GM18519 (cell line): ENCODE measurements around the gene GRSF1.
A peak's percentile ranks its signal among the peaks of the same experiment; 100 is the strongest.
"Not testable (repeated sequence)": the region's sequence is repeated elsewhere in the genome, so short reads cannot be mapped to it uniquely, and the experiment has no call there.

Source experiments
- ATAC-seq: cut with Tn5 transposase; IDR thresholded peaks from one replicate; pipeline ENCODE4 v1.9.1; 2021; ENCODE audit warnings: mild to moderate bottlenecking, moderate library complexity; ENCODE audit not compliant: unreplicated experiment, low FRiP score

The GRSF1 gene, protein sequence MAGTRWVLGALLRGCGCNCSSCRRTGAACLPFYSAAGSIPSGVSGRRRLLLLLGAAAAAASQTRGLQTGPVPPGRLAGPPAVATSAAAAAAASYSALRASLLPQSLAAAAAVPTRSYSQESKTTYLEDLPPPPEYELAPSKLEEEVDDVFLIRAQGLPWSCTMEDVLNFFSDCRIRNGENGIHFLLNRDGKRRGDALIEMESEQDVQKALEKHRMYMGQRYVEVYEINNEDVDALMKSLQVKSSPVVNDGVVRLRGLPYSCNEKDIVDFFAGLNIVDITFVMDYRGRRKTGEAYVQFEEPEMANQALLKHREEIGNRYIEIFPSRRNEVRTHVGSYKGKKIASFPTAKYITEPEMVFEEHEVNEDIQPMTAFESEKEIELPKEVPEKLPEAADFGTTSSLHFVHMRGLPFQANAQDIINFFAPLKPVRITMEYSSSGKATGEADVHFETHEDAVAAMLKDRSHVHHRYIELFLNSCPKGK

DNA sequence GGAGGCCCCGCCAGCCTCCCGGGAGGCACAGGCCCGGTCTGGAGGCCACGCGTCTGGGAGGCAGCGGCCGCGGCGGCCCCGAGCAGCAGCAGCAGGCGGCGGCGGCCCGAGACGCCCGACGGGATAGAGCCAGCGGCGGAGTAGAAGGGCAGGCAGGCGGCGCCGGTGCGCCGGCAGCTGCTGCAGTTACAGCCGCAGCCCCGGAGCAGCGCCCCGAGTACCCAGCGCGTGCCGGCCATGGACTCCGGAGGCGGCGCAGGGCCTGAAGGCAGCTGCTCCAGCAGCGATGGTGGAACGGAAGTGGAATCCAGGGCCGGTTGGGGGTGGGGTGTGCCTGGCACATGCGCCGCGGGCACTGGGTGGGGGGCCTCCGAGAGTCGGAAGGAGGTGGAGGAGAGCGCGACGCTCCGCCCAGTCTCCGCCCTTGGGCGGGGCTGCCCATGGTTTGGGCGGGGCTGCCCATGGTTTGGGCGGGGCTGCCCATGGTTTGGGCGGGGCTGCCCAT lies at the start of gene GRSF1:
Gene GRSF1, minus strand, starts transcription at position 302 of the 505 bp plus-strand sequence. Its CDS starts 63 bp downstream, at position 239.
- ATAC-seq = peak; percentile 46

DNA sequence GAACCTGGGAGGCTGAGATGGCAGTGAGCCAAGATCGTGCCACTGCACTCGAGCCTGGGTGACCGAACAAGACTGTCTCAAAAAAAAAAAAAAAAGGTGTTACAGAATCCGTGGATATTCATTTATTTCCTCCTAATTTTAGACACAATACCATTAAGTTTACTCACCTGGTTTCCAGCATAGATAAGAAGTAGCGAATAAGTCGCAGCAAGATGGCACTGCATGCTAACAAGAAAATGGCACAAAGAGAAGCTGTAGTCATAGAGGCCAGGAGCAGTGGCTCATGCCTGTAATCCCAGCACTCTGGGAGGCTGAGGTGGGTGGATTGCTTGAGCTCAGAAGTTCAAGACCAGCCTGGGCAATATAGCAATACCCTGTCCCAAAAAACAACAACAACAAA lies 45.5 kb upstream of the GRSF1 start:
- no peak for ATAC-seq

DNA sequence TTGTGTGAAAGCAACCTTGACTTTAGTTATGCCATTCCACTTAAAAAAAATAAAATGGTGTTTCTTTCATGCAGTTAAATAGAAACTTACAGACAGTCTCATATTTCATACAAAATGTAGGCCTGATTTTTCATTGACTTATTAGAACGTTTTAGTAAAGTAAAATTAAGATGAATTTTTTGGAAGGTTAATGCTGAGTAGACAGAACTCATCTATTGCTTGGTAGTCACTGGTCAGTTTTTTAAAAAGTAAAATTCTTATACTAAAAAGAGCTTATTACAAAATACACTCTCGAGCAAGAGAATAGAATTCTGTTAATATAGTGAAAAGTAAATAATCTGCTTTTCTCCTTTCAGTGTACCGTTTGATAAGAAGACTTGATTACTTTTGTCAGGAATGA lies 41.0 kb upstream of the GRSF1 start:
- ATAC-seq = no peak

DNA sequence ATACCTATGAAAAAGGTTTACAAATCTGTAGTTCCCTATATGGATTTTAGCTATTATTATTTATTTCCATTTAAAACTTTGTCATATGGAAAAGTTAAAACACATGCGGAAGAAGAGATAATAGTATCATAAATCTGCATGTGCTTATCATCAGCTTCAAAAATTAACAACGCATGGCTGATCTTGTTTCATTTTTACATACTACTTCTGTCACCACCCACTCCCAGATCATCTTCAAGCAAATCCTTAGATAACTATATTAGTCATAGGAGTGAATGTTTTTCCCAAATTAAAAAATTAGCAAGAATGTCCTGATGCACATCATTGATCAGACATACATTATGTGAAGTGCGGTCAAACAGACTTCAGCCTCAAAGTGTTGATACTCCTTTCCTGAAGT lies 37.9 kb upstream of the GRSF1 start:
- ATAC-seq = no peak

DNA sequence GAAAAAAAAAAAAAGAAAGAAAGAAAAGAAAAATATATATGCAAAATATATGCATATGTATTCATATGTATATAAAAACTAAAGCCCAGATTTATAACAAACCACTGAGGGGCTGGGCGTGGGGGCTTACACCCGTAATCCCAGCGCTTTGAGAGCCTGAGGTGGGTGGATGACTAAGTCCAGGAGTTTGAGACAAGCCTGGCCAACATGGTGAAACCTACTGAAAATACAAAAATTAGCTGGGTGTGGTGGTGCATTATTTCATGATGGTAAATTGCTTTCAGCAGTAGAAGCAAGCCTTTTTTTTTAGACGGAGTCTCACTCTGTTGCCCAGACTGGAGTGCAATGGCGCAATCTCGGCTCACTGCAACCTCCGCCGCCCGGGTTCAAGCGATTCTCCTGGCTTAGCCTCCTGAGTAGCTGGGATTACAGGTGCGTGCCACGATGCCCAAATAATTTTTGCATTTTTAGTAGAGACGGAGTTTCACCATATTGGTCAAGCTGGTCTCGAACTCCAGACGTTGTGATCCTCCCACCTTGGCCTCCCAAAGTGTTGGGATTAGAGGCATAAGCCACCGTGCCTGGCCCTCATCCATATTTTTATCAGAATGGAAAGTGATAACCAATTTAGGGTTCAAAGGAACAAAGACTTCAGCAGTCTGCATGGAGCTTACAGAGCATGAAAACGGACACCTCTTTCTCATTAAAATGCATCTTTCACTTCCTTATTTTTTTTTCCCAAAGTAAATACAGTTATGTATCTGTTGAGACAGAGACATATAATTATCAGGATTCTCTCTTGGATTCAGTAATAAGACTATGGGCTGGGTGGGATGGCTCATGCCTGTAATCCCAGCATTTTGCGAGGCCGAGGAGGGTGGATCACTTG lies 34.8 kb upstream of the GRSF1 start:
- ATAC-seq = peak; percentile 60

DNA sequence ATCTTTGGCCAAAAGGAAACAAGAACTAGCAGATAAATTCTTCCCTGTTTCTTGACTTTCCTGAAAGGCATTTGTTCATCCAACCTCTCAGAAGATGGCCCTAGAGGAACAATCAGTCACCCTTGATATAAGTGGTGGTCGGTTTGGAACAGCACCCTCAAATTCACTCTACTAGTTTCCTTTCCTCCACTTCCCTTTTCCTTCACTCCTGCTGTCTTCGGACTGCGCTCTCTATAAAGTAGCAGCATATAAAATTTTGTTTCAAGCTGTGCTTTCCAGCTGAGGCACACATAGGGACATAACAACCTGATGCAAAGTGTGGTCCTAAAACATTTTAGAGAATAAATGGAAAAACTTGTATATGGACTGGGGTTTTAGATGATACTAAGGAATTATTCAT lies 33.5 kb upstream of the GRSF1 start:
- no peak for ATAC-seq

DNA sequence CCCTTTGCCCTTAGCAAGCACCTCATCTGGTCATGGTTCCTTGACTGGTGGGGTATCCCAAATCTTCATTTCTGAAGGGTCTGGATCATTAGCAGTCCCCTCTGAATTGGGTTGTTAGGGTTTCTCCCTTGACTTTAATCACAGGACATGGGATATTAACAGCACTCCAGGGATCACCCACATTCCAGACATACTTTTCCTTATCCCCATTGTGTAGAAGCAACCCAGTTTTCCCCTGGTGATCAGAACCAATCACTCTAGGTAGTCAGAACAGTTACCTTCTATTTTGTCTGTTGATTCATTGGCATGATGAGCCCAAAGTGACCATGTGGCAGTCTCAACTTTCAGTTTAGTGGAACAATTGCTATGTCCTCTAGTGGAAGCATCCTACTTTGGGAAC lies 29.1 kb upstream of the GRSF1 start:
- no peak for ATAC-seq

DNA sequence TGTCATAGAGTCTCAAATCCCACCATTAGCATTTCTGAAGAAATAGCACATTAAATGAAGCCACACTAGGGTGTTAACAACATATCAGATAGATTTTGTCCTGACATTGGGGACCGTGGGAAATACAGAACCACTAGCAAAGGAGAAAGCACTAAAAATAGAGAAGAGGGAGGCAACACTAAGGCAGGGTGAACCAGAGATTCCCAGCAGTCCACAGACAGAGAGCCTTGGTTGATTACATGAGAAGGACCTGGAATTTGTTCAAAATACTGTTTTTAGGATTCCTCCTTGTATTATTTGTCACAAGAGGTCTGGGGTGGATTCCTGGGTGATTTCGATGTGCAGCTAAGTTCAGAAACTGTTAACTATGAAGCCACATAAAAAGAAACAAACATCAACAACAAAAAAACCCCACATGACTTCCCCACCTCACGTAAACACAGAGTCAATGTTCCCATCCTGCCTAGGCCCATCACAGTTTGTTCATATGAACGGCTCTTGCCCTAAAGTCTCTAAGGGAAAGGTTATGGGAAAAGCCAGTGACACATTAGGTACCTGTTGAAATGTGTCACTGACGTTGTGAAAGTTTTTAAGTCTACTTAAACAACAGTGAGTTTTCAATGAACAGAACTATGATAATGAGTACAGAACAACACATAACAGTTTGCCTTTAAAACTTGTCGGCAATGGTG lies 23.6 kb upstream of the GRSF1 start:
- peak; percentile 66 for ATAC-seq

DNA sequence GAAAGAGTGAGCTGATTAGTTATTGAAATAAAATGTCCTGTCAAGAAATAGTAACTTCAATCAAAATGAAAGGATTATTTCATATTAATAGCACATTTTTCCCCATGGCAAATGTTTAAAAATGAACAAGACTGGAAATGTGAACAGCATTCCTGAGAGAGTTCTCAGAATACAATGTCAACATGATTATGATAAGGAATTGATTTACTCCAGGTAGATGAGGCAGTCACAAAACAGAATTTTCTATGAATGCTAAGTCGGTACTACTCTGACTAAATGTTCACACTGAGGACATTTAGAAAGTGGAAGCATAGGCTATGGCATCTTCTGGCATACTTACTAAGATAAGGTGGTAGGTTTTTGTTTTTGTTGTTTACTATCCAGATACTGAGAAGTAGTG lies 19.4 kb upstream of the GRSF1 start:
- no peak for ATAC-seq

DNA sequence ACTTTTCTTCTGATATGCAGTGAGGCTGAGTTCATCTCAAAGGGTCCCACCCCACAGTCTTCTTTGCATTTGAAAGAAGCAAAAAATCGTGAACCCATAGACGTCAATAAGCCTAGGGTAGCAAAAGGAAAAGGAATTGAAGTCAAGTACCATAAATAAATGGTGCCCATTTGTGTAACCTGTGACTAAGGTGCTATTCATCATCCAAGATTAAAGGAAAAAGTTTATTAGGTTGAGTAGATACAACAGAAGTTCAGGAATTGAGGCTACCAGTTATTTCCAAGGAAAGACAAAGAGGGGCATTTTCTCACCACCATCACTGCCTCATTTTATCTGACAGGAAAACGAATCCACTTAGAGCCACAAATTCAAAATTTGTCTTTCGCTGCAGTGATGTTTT lies 18.8 kb upstream of the GRSF1 start:
- ATAC-seq = no peak

DNA sequence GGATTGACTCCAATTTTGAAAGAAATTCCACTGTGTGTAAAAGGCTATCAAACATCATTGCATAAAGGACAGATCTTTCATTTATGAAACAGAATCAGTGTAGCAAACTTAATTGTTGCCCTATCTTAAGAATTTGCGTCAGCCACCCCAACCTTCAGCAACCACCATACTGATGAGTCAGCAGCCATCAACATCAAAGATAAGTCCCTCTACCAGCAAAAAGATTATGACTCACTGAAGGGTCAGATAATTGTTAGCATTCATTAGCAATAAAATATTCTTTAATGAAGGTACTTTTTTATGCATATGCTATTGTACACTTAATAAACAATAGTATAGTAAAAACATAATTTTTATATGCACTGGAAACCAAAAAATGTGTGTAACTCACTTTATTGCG lies 15.8 kb upstream of the GRSF1 start:
- ATAC-seq = no peak

DNA sequence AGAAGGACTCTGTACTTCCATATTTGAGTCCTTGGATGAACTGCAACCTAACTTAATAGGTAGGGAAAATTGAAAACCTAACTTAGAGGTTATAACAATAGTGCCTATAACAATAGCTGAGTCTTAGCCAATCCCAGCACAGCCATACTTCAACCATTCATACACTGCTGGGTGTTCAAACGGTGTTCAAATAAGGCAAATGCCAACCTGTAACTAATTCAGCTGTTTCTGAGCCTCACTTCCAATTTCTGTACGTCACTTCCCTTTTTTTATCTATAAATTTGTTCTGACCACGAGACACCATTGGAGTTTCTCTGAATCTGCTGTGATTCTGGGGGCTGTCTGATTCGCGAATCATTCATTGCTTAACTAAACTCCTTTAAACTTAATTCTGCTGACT lies 9.6 kb upstream of the GRSF1 start:
- no peak for ATAC-seq

DNA sequence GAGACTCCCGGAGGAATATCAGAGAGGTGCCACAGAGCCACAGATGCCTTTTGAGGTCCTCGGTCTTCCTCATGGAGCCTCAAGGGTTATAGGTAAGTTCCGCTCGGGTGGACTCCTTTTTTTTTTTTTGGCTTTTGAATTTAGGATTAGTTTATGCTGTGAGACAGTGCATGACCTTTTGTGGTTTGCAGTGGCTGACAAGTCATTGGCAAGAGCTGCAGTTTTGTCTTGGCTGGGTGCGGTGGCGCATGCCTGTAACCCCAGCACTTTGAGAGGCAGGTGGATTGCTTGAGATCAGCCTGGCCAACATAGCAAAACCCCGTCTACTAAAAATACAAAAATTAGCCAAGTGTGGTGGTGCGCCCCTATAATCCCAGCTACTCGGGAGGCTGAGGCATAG lies 4.5 kb upstream of the GRSF1 start:
- ATAC-seq = no peak

DNA sequence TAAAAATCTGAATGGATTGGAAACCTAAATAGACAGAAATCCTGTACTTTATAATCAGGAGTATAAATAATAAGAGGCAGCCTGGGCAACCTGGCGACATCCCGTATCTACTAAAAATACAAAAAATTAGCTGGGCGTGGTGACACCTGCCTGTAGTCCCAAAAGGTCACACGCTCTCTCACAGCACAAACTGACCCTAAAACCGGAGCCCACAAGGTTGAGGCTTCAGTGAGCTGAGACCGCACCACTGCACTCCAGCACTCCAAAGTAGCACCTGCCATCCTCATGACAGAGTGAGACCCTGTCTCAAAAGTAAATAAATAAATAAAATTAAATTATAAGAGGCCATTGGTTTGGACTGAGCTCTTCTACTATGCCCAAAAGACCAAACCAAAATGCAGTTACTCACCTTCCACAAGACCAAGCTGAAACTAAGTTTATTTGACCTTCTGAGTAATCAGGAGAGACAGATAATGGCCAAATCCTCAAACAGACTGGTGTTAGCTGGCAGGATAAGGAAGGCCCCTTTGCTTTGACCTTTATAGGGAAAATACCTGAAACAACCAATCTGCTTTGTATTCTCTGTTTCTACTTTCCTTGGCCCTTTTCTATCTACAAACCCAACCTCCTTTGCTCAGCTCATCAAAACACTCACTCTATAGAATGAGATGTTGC lies 3.2 kb upstream of the GRSF1 start:
- ATAC-seq = peak; percentile 27

DNA sequence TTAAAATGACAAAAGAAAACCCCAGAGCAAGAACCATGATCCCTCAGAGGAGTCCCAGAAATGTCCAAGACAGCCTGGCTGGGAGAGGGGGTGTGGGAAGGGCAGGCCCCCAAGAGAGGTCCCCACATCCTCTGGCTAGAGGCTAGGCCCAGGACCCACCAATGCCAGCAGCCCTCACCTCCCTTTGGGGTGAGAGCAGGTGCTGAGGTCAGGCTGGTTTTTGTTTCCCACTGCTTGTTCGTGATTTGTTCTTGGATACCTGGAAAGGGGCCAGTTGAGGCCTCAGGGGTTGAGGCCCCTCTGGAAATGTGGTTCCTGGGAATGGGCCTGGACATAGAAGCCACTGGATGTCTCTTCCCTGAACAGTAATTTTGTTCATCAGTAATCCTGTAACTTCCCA lies 2.3 kb upstream of the GRSF1 start:
- ATAC-seq = no peak

DNA sequence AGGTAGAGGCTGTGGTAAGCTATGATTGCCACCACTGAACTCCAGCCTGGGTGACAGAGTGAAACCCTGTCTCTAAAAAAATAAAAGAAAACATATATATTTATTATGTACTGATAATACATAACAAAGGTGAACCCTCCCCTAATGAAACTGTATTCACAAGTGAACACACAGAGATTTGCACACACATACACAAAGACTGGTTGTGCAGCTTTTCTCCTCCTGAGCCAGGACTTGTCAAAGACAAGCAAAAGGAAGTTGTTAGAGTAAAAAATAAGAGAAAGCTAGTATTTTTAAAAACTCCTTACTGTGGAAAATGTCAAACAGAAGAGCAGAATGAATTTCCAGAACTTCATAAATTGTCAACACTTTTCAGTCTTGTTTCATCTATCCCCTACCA lies 1.5 kb upstream of the GRSF1 start:
- ATAC-seq = no peak

DNA sequence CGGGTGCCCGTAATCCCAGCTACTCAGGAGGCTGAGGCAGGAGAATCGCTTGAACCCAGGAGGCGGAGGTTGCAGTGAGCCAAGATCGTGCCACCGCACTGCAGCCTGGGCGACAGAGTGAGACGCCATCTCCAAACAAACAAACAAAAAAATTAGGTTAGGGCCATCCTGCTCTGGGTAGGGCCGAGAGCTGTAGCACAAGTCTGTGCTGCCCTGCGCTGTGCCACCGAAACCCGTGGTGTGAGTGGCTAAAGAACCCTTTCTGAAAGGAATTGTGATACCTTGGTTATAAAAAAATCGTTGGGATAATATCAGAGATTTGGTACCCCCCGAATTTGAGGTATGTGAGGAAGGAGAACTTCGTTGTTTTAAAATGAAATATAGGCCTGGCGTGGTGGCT lies 941 bp upstream of the GRSF1 start:
- ATAC-seq = not testable (repeated sequence)

DNA sequence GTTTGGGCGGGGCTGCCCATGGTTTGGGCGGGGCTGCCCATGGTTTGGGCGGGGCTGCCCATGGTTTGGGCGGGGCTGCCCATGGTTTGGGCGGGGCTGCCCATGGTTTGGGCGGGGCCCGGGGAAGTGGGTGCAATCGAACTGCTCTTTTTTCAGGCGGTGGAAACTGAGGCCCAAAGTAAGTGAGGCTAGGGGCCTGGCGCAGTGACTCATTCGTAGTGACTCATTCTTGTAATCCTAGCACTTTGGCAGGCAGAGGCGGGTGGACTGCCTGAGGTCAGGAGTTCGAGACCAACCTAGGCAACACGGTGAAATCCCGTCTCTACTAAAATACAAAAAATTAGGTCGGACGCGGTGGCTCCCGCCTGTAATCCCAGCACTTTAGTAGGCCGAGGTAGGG lies 447 bp upstream of the GRSF1 start:
- ATAC-seq = not testable (repeated sequence)

DNA sequence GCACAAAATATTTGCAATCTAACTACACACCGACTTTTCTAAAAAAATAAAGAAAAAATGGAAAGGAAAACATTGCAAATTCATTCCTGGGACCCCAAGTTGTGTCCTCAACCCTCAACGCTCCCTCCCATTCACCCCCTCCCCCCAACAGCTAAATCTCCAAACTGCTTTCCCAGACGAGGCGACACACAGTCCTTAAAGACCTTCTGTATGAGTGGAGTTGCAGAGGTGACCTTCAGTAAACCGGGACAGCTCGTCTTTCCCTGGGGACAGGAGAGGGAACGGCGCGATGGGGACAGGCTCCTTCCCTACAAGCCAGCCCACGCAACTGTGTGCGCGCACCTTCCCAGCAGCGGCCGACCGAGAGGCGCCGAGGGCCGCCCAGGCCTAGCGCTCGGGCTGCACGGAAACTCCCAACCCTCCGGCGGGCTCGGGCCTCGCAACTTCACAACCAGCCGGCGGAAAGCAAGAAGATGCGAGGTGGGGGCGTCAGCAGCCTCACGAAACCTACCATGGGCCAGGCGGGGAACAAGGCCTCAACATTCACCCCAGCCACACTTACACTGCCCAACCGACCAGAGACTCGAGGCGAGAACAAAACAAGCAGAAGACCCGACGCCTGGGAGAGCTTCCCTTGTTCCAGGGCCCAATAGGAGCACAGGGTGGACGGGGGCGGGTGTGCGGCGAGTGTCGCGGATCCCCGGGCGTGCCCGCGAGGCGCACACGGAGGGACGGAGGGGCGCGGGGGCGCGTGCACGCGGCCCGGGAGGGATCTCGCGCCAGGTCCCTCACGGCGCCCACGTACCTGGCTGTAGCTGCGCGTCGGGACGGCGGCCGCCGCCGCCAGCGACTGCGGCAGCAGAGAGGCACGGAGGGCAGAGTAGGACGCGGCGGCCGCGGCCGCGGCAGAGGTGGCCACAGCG lies 763 bp downstream of the GRSF1 start:
- peak; percentile 42 for ATAC-seq
